ENCODE data around the gene KXD1.

Gene KXD1

GRCh38 chr19:18613589-18614234 is 56.0 kb downstream of the KXD1 start:
- no peak for DNase-seq (ENCODE audit: low spot score)

DNA sequence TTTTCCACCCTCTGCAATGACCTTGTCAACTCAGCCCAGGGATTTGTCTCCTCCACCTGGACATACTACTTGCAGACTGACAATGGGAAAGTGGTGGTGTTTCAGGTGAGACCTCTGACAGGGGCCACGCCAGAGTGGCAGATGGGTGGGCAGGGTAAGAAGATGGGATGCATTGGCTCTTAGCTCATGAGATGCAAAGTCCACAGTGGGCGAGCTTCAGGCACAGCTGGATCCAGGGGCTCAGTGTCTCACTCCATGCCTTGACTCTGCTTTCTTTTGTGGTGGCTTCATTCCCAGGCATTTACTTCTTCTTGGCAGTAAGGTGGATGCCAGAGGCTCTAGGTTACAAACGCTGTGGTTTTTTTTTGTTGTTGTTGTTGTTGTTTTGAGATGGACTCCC is 58.4 kb downstream of the KXD1 start:
- DNase-seq (ENCODE audit: low spot score) = no peak

- DNase-seq (ENCODE audit: low spot score) = no peak
Observed at GRCh38 chr19:18617562-18617961, 59.9 kb downstream of the KXD1 start.

DNA sequence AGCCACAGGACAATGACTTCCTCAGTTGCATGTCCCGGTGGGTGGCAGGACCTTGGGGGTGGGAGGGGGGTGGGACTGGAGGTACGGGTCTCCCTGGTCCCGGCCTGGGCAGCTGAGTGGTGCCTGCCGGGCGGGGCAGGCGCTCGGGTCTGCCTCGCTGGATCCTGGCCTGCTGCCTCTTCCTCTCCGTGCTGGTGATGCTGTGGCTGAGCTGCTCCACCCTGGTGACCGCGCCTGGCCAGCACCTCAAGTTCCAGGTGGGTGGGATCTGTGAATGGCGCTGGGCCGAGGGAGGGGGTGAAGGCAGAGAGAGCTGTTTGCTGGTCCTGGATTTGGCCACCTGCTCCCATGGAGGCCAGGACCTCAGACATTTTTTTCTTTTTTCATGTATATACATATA is 60.6 kb downstream of the KXD1 start:
- DNase-seq (ENCODE audit: low spot score) = no peak

All from cerebellar cortex (tissue), 1 donor.